K562 (cell line): ENCODE data around the gene CRPPA. TPM values are rescaled to one million over a fixed set of nuclear protein-coding genes. Genes with fewer than 3 reads are reported as not detected.

ENCODE experiments used
- ATAC-seq: fragments of 200-7000 bp; cut with Tn5 transposase; 3 replicates; pipeline ENCODE4 v1.9.1; 2020; ENCODE audit warnings: moderate library complexity
- BruUV-seq: library from RNA; stranded (reverse); fragments of 400-500 nt; replicated peaks from 2 replicates; lab custom pipeline; 2021; lab: Mats Ljungman, UMichigan
- CTCF ChIA-PET: fragments of 300-600 bp; formaldehyde crosslinking; extraction: SDS; loops from one replicate; lab custom pipeline; 2021; ENCODE audit warnings: low intra/inter-chr PET ratio; lab: Yijun Ruan, JAX
- POLR2A ChIA-PET: fragments of 300-600, 350-650 bp; sonication (Branson Sonifier 250); formaldehyde crosslinking; extraction: SDS; loops from one replicate; lab custom pipeline; 2021; ENCODE audit warnings: antibody characterized with exemption, inconsistent platforms; lab: Yijun Ruan, JAX
- DNase-seq, 4 experiments: peaks; one replicate each; pipeline versions ENCODE4 v3.0.0 to v3.0.0-alpha.2; 2011 to 2018; ENCODE audit warnings: low spot score in 3 of 4, mixed read lengths in 3 of 4; ENCODE audit errors: extremely low read depth in 1 of 4
- FAIRE-seq: peaks from 2 replicates; lab custom pipeline; 2011; peaks lifted over from hg19 to GRCh38; lab: Jason Lieb, UNC
- H2AFZ ChIP-seq: 2 replicates; pipeline ENCODE4 v1.6.0; 2011; ENCODE audit warnings: low read depth, low read length, control low read depth, inconsistent platforms
- H3K27ac ChIP-seq: fragments of 200-600 bp; 3 replicates; pipeline ENCODE4 v1.8.0; 2011; ENCODE audit warnings: low read depth, mild to moderate bottlenecking, control low read depth, inconsistent platforms, low read length, moderate library complexity, mixed read lengths; ENCODE audit errors: extremely low read depth
- H3K27me3 ChIP-seq, 2 experiments: fragments of 300-600 bp in 1 of 2; 2 replicates in 1 of 2; 3 replicates in 1 of 2; pipeline versions ENCODE4 v1.6.0 to v1.8.0; 2011; ENCODE audit warnings: inconsistent platforms in 2 of 2, low read length in 2 of 2, mild to moderate bottlenecking in 1 of 2, mixed read lengths in 1 of 2, moderate library complexity in 1 of 2; ENCODE audit not compliant: control insufficient read depth in 2 of 2, insufficient read depth in 2 of 2
- H3K36me3 ChIP-seq: fragments of 300-600 bp; 3 replicates; pipeline ENCODE4 v1.8.0; 2011; ENCODE audit warnings: mild to moderate bottlenecking, low read length, inconsistent platforms; ENCODE audit not compliant: control insufficient read depth, insufficient read depth
- H3K4me1 ChIP-seq, 2 experiments: fragments of 200-600 bp in 1 of 2; replicated peaks in 1 of 2; 2 replicates in 1 of 2; 3 replicates in 1 of 2; pipeline versions ENCODE4 v1.5.1 to v1.8.0; 2011; ENCODE audit warnings: inconsistent platforms in 2 of 2, low read length in 2 of 2, mild to moderate bottlenecking in 1 of 2, mixed read lengths in 1 of 2, moderate library complexity in 1 of 2; ENCODE audit not compliant: control insufficient read depth in 2 of 2, insufficient read depth in 2 of 2
- H3K4me2 ChIP-seq: 2 replicates; pipeline ENCODE4 v1.6.1; 2011; ENCODE audit warnings: low read length, control low read depth, inconsistent platforms, mixed read lengths; ENCODE audit not compliant: insufficient read depth
- H3K4me3 ChIP-seq: fragments of 200-600 bp; sonication (generic), shearing (Covaris generic); 2 replicates; pipeline ENCODE4 v1.5.1; 2016; ENCODE audit warnings: control low read depth, inconsistent platforms
- H3K79me2 ChIP-seq: fragments of 200-600 bp; 3 replicates; pipeline ENCODE4 v1.8.0; 2011; ENCODE audit warnings: low read length, inconsistent platforms; ENCODE audit not compliant: control insufficient read depth, insufficient read depth
- H3K9ac ChIP-seq, 2 experiments: 2 replicates each; pipeline versions ENCODE4 v1.6.0 to v1.6.1; 2011; ENCODE audit warnings: low read depth in 2 of 2, low read length in 2 of 2, control low read depth in 1 of 2, inconsistent platforms in 1 of 2, mild to moderate bottlenecking in 1 of 2, mixed read lengths in 1 of 2; ENCODE audit not compliant: insufficient read depth in 1 of 2
- H3K9me1 ChIP-seq: one replicate; pipeline ENCODE4 v1.6.0; 2011; ENCODE audit warnings: inconsistent platforms, mild to moderate bottlenecking, low read length, moderate library complexity; ENCODE audit not compliant: control insufficient read depth, insufficient read depth
- H3K9me3 ChIP-seq: replicated peaks from 2 replicates; pipeline ENCODE4 v1.5.1; 2011; ENCODE audit warnings: low read depth, low read length, inconsistent platforms; ENCODE audit not compliant: control insufficient read depth, insufficient read depth
- H4K20me1 ChIP-seq: replicated peaks from 2 replicates; pipeline ENCODE4 v1.6.1; 2011; ENCODE audit warnings: low read length, inconsistent platforms, mixed read lengths; ENCODE audit not compliant: control insufficient read depth, insufficient read depth
- BMI1 ChIP-seq: fragments of 150-350 bp; IDR thresholded peaks from 2 replicates; pipeline ENCODE4 v1.6.1; 2014; ENCODE audit warnings: low read length
- MYNN ChIP-seq, 2 experiments: sonication (generic); formaldehyde crosslinking in 1 of 2; IDR thresholded peaks; 2 replicates each; pipeline versions ENCODE4 v1.5.0 to v1.6.1; 2016 to 2020; ENCODE audit warnings: antibody characterized with exemption in 1 of 2, missing genetic modification reagents in 1 of 2
- POLR2G ChIP-seq: fragments of 200-400 bp; formaldehyde crosslinking; IDR thresholded peaks from 2 replicates; pipeline ENCODE4 v1.6.1; 2017; ENCODE audit warnings: low read depth, mild to moderate bottlenecking, antibody characterized with exemption, low read length, moderate library complexity
- RFX1 ChIP-seq: fragments of 450-650 bp; IDR thresholded peaks from 2 replicates; pipeline ENCODE4 v1.6.1; 2016; ENCODE audit warnings: mild to moderate bottlenecking, moderate library complexity
- WGBS: fragments of 100-300 bp; shearing (Covaris generic); methylation state at CpG from one replicate; pipeline ENCODE4 v1.1.6; 2016; ENCODE audit warnings: low coverage, mixed read lengths; ENCODE audit not compliant: insufficient coverage; ENCODE audit errors: missing lambda C conversion rate; 5-methylcytosine and 5-hydroxymethylcytosine counted together
- in situ Hi-C: fragments of 300-500 bp; cut with MboI; formaldehyde crosslinking; loops from 4 replicates; pipeline ENCODE4 v1.15.0; 2018; ENCODE audit warnings: inconsistent platforms, mixed read lengths
- intact Hi-C: fragments of 100-400 bp; cut with micrococcal nuclease; formaldehyde crosslinking; loops from 2 replicates; pipeline ENCODE4 v1.14.2; 2022
- polyA plus RNA-seq, 8 experiments: library from polyadenylated mRNA; depleted of rRNA in 4 of 8; stranded (reverse) in 5 of 8; unstranded in 3 of 8; fragments of >200 nt; fragmentation: Nextera tagmentation in 2 of 8; fragmentation: Illumina TruSeq in 1 of 8; extraction: Ambion mirVana in 2 of 8; extraction: Trizol in 1 of 8; gene quantifications; 2 replicates each; pipeline versions ENCODE4 v1.2.1 to v1.2.3, GENCODE V29; 2011 to 2014; ENCODE audit warnings: inconsistent platforms in 1 of 8, missing spikeins in 1 of 8
- total RNA-seq, 7 experiments: library from RNA; depleted of rRNA in 6 of 7; stranded (reverse); fragments of >200 nt in 6 of 7; fragmentation: Illumina TruSeq in 2 of 7; extraction: Trizol in 2 of 7; gene quantifications; 2 replicates each; pipeline versions ENCODE4 v1.2.1 to v1.2.3, GENCODE V29; 2011 to 2021; ENCODE audit warnings: low replicate concordance in 1 of 7
- TF ChIP-seq, protein P1 (sequence below): fragments of 450-650 bp; IDR thresholded peaks from 2 replicates; pipeline ENCODE4 v1.6.1; 2016
- TF ChIP-seq, protein P2 (sequence below): sonication (generic); IDR thresholded peaks from 2 replicates; pipeline ENCODE4 v1.6.1; 2016
- TF ChIP-seq, protein P3 (sequence below): sonication (generic); formaldehyde crosslinking; IDR thresholded peaks from 2 replicates; pipeline ENCODE4 v1.8.1; 2022; ENCODE audit warnings: missing genetic modification reagents

CRPPA gene
- total and polyA plus RNA-seq, 9 of the 15 experiments (the other 6 are each of a cell fraction or from before 2014, with no cell fraction given): 3.9 to 14.4 (median 7.8) TPM

DNA sequence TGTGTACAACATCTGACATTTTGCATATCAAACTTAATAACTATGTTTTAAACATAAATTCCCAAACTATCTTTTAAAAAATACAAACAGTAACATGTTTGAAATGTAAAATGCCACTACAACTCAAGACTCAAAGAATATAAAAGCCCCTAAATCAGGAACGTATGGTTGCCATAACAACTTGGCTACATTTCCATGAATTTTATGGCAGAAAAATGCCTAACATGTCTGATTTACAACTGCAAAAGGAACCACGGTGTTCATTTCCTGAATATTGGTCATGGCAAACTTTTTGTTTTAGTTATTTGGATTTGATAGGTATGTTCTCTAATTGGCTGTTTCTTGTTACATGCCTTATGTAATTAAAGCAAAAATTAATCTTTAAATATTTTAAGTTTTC lies 42.2 kb upstream of the CRPPA start (continued):
- TF ChIP-seq, protein P1, sequence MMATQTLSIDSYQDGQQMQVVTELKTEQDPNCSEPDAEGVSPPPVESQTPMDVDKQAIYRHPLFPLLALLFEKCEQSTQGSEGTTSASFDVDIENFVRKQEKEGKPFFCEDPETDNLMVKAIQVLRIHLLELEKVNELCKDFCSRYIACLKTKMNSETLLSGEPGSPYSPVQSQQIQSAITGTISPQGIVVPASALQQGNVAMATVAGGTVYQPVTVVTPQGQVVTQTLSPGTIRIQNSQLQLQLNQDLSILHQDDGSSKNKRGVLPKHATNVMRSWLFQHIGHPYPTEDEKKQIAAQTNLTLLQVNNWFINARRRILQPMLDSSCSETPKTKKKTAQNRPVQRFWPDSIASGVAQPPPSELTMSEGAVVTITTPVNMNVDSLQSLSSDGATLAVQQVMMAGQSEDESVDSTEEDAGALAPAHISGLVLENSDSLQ: peak; percentile 54; the same call in 1 of the 2 replicates
- TF ChIP-seq RFX1 (peak; percentile 91), BMI1 (peak; percentile 75; the same call in 1 of the 2 replicates), MYNN (IDR thresholded peaks at IDR 0.05) (peak; percentile 99), MYNN (CRISPR knock-in tag; IDR thresholded peaks at IDR 0.05) (no peak; the same call in 1 of the 2 replicates)

DNA sequence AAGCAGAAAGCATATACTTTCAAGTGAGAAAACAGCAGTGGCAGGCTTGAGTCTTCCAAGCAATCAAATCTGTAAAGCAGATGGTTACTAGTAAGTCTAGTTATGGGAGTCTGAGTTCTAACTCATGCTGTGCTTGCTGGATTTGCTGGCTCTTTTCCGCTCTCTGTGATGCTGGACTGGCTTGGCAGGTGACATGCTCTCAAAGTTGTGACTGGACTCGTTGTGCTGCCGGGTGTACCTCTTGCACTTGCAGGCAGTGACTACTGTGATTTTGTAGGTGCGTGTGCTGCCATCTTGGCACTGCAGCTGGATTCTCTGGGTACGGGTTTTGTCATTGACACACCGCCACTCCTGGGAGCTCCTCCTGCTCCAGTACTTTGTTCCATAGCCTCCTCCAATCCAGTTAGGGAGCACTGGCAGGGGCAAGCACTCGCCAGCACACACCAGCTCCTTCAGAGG lies 41.1 kb upstream of the CRPPA start:
- TF ChIP-seq POLR2G: no peak
- TF ChIP-seq, protein P2, sequence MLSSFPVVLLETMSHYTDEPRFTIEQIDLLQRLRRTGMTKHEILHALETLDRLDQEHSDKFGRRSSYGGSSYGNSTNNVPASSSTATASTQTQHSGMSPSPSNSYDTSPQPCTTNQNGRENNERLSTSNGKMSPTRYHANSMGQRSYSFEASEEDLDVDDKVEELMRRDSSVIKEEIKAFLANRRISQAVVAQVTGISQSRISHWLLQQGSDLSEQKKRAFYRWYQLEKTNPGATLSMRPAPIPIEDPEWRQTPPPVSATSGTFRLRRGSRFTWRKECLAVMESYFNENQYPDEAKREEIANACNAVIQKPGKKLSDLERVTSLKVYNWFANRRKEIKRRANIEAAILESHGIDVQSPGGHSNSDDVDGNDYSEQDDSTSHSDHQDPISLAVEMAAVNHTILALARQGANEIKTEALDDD: peak; percentile 70
- TF ChIP-seq, protein P3, sequence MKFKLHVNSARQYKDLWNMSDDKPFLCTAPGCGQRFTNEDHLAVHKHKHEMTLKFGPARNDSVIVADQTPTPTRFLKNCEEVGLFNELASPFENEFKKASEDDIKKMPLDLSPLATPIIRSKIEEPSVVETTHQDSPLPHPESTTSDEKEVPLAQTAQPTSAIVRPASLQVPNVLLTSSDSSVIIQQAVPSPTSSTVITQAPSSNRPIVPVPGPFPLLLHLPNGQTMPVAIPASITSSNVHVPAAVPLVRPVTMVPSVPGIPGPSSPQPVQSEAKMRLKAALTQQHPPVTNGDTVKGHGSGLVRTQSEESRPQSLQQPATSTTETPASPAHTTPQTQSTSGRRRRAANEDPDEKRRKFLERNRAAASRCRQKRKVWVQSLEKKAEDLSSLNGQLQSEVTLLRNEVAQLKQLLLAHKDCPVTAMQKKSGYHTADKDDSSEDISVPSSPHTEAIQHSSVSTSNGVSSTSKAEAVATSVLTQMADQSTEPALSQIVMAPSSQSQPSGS (CRISPR knock-in tag): no peak
- H3K36me3 ChIP-seq: peaks cover 4% of the 10 kb centered on the region; the same call in 1 of the 3 replicates
- in situ Hi-C loops: no loop called here
- H3K79me2 ChIP-seq: peaks cover 24% of the 10 kb centered on the region
- no peaks in the 10 kb centered on the region for H3K9me1 ChIP-seq
- no peak for ATAC-seq
- DNase-seq: no peak
- no peak overlapping the region for H2AFZ ChIP-seq
- ChIA-PET CTCF (no interaction called here), POLR2A (interaction anchor here (0.6 to 2.2 kb wide), 5 partner anchors 10 to 76 kb away, joined by 3 to 9 read pairs (median 4); no protein-coding TSS in a partner anchor)
- no peak overlapping the region for H3K27ac ChIP-seq
- BruUV-seq: no TSS peak
- 71% methylated on average over 7 of the region's 7 CpGs for WGBS
- FAIRE-seq: no peak
- no peaks in the 10 kb centered on the region for H3K9me3 ChIP-seq
- no peaks in the 10 kb centered on the region for H3K27me3 ChIP-seq
- no peak overlapping the region for H3K4me2 ChIP-seq
- intact Hi-C loops: no loop called here
- no peak overlapping the region for H3K4me3 ChIP-seq
- H3K4me1 ChIP-seq: no peaks in the 10 kb centered on the region; a peak in 1 of 5 replicates
- H4K20me1 ChIP-seq: no peaks in the 10 kb centered on the region
- peak overlapping the region in 1 of 2 experiments; percentile 67; a peak in 1 of 4 replicates for H3K9ac ChIP-seq
